Ecto neural progenitor cell (in vitro differentiated cells): ENCODE measurements around the gene MXD3.
"Not testable (repeated sequence)": the region's sequence is repeated elsewhere in the genome, so short reads cannot be mapped to it uniquely, and the experiment has no call there.

Experiments used
- DNase-seq: peaks from one replicate; pipeline ENCODE4 v3.0.0-alpha.2; 2018; ENCODE audit warnings: low spot score

Gene MXD3

DNA sequence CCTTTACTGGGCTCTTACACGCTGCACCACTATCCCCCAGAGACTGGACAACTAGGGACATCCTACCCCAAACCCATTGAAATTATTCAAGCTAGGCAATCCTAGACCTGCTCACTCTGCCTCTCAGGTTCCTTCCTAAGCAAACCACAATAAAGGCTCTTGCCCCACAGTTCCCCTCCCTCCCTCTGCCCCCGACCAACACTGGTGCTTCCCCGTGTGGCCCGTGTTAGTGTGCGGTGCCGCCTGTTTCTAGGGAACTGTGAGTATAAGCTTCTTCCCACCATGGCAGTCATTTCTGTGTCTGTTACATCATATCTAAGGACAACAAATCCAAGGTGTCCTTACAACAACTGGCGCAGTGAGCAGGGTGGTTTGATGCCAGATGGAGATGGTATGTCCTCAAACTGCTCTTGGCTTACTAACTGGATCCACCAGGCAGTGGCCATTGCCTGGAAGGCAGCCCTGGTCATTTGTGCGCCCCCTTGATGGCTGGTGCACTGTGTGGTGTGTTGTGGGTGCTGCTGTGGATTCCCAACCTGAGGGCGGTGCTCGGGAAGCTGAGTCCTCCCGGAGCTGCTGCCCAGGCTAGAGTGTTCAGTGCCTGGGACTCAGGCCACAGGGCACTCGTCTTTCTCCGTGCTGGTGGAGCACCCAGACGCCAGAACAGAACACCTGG, 8.4 kb upstream of the MXD3 start:
- no peak for DNase-seq

DNA sequence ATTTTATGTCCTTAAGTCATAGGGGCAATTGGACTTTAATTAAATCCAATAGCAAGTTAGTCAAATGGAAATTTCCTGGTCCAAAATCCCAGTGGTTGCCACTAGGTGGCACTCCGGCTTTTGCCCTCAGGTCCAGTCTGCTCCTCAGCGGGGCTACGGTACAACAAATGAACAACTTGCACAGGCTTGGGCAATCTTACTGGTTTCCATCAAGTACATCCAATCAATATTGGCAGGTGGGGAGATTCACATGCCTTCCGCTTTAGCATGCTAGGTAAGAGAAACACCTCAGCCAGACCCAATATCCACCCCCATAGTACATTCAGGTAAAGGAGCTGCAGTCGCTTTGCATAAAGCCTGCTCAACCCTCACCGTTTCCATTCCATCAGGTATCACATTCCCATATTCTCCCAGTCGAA, 6.3 kb upstream of the MXD3 start:
- DNase-seq: peak; percentile 72

DNA sequence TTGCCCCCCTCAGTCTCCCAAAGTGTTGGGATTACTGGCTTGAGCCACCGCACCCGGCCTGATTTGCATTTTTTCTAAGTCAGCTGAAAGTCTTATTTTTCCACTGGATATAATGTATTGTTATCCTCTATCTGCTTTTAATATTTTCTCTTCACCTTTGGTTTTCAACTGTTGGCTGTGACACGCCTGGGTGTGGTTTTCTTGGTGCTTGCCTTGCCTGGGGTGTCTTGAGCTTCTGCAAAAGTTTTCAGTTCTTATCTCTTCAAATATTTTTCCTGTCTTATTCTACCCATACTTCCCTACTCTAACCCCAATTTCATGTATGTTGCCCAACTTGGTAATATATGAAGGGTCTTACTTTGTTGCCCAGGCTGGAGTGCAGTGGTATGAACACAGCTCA, 4.3 kb upstream of the MXD3 start:
- no peak for DNase-seq

DNA sequence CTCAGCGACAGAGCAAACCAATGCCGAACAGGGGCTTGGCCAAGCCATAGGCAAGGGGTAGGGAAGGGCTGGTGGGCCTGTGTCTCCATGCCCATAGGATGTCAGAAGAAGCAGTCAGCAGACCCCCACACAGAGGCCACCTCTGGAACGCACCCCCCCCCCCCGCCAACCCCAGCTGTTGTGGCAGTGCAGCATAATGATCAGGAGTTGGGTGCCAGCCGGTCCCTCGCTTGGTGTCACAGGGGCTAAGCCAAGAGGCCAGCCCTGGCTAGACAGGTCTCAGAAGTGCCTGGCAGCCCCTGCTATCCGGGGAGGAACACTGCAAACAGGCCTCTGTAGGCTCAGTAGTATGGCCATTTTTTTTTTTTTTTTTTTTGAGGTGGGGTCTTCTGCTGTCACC, 3.7 kb upstream of the MXD3 start:
- no peak for DNase-seq

DNA sequence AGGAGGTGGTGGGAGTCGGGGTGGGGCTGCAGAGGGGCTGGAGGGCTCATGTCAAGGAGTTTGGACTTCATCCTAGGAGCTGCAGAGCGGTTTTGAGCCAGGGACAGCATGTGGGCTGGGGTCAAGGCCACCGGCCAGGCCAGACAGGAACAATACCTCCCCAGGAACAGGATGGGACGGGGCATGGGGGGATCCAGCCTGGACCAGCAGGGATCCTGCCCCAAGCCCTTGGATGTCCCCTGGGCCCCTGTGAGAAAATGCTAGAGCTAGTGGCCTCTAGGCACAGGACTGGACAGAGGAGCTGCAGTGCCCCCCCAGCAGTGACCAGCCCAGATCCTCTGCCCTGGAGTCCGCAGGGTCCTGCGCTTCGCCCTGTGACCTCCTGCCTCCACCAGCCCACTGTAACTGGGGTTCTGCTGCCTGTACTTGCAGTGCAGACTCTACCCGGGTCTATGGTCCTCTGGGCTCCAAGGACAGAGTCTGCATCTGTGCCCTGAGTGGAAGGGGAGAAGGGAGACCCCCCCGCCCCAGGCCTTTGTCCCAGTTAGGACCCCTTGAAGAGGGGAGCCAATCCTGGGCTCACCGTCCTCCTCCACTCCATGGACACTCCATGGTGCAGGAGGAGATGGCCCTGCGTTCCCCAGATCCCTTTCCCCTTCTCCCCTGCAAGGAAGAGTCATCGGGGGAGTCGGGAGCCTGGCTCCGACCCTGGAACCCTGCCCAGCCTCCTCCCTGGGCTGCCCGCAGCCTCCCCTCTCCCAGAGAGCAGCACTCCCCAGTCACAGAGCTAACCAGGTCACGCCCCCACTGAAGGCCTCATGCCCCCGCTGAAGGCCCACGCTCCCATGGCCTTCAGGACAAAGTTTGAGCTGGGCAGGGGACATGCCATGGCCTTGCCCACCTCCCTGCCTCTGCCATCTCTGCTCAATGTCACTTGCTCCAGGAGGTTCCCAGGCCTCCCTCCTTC, 3.0 kb upstream of the MXD3 start:
- DNase-seq: no peak

DNA sequence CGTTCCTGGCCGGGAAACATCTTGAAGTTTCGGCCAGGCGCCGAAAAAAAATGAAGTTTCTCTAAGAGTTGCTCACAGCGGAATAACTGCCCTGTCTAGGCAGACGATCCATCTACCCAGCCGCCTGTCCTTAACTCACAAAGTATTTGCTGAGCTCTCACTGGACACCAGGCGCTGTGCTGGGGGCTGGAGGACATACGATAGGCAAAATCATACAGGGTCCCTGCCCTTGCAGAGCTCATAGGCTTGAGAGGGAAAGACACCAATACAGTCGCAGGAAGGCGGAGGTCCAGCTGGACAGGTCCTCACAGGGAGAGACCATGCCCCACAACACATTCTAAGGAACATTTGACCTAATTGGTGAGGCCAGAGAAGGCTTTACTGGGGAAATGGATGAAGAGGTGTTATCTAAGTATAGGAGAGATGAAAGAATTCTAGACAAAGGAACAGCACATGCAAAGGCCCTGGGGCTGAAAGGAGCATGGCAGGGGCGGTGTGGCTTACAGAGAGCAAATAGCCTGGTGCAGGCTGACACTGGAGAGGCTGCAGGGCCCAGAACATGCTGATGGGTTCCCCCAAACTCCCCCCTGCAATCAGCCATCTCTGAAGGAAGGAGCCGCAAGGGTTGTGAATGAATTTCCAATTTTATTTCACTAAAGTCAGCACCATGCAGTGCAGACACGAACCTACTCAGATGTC, 2.0 kb upstream of the MXD3 start:
- DNase-seq: no peak

DNA sequence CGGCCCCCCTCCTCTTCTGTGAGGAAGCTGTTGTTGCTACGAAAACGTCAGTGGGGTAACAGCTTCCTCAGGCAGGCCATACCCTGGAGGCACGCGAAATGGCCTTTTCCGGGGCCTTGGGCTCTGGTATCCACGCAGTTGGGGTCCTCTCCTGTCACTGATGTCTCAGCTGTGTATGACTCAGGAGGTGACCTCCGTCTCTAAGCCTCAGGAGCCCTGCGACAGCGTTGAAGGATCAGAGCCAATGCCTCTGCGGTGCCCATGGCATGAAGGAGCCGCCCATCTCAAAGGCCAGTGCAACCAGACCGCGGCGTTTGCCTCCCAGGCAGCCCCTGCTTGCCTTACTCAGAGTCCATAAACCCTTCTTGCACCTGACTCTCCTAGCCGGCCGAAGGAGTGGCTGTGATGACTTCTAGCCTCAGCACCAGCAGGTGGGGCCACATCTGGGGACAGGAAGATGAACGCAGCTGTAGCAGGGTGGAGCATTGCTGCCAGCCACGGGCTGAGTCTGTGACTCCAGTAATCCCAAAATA, 1.0 kb upstream of the MXD3 start:
- DNase-seq: peak; percentile 78

DNA sequence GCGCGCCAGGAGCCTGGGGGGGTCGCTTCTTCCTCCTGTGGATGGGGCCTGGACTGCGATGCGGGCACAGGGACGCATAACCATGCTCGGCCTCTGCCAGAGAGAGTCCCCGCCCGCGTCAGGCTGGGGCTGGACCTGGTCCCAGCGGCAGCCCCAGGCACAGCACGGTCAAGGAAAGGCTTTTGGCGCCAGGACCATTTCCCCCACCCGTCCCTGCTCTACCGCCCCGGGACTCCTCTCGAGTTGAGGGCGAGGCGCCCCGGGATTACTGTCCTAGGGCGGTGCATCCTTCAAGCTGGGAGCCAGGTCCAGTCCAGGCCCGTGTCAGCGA, 341 bp downstream of the MXD3 start:
- DNase-seq: no peak

DNA sequence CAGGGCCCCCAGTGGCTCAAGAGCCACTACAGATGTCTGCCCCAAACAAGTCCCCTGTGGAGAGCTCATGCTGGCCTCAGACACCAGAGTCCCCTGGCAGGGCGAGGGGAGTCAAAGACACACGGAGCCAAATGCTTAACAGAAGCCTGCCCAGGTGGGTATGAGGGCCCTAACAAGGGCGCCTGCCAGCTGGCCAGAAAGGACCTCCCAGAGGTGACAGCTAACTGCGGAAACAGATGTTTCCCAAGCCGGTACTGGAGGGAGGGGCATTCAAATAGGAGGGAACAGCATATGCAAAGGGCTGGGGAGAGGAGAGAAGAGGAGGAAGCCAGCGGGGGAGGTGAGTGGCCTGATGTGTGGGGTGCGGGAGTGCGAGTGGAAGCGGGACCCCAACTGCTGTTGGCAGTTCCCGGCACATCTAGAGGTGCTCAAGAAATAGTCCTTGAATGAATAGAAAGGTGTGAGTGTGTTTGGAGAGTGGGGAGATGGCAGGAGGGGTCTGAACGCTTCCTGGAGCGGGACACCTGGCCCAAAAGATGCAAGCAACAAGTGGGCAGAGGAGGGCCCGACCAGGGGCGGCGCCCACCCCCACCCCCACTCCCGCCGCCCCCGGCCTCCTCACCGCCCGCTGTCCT, 824 bp downstream of the MXD3 start:
- DNase-seq: no peak

DNA sequence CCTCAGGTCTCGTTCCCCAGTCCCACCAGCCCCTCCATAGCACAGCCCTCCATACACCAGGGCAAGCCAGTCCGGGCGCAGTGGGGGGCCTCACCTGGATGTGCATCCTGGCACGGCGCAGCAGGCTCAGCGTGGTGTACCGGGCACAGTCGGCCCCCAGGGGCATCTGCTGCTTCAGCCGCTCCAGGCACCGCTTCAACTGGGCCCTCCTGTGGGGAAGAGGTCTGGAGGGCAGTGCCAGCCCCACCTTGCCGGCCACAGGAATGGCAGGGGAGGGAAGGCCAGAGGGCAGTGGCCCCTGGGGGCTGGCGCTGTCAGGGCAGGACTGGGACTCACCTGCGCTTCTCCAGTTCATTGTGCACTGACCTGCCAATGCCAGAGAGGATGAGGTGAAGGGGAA, 1.4 kb downstream of the MXD3 start:
- DNase-seq: no peak

DNA sequence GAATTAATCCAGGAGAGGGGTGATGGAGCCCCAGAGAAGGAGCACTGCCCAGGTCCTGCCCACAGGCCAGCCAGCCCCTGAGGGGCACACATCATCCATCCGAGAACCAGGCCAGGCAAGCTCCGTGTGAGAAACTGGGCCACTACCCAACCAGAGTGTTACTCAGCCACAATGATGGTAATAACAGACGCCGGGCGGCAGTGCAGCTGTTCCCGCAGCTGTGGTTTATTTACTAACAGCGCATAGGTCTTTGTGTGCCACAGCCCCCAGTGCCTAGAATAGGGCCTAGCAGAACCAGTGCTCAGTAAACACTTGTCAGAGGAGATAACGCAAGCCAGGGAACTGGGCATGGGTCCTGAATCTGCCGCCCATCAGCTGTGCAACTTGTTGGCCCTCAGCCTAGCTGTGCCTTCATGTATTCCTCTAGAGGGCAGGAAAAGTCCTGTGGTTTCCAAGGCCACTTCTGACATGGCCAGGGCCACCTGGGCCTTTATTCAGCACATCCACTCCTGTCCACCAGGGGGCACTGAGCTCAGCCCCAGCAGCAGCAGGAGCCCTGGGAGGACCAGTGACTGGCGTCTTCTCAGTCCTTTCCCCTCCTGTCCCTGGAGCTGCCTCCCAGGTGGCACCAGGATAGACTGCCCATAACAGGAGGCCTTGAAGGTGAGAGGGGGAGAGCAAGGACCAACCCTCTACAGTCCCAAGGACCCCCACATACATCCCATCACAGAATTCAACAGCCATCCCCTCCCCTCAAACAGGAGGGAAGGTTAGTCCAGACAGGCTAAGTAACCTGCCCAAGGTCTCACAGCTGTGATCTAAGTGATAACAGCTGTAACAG, 2.1 kb downstream of the MXD3 start:
- peak; percentile 82 for DNase-seq

DNA sequence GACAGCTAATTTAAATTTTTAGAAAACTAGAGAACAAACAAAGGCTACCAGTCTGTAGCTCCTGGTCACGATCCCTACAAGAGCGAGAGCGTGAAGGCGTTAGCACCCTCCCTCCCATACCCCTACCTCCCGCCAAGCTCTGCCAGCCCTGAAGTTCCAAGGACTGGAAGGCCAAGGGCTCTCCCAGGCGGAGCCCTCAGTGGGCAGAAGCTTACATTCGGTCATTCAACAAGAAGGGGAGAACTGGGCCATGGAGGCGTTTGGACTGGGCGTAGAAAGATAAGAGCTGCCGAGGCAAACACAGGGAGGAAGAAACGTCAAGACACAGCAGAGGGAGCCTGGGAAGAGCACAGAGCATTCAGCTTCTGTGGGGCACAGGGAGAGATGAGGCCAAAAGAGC, 3.0 kb downstream of the MXD3 start:
- no peak for DNase-seq

DNA sequence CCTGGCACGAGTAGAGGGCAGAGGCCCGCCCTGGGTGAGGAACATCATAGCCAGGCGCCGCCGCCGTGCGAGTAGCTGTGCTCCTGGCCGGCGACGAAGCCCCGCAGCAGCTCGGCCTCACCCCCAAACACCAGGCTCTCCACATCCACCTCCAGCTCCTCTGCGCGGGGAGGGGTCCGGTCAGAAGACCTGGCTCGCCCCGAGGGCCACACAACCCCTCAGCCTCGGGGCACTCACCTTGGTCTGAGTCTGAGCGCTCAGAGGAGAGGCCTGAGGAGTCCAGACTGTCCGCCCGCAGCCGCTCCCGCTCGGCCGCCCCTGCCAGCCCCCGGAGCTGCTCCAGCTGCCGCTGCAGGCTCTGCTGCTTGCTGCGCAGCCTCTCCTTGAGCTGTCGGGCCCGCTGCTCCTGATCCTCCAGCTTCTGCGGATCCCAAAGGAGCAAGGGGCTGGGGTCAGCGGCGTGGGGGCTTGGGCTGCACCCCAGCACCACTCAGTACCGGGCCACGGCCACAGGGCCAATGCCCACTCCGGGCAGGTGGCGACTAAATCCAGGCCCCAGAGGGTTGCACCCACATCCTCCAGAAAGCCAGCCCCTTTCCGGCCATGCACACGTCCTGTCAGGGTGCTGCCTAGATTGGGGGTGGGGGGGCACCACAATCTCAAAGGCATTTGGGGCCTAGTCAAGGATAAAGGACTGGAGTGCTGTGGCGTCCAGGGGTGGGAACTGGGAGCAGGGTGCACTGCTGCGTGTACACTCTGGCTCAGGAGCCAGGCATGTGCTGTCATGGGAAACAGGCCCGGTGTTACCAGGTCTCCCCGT, 3.9 kb downstream of the MXD3 start:
- DNase-seq: no peak

DNA sequence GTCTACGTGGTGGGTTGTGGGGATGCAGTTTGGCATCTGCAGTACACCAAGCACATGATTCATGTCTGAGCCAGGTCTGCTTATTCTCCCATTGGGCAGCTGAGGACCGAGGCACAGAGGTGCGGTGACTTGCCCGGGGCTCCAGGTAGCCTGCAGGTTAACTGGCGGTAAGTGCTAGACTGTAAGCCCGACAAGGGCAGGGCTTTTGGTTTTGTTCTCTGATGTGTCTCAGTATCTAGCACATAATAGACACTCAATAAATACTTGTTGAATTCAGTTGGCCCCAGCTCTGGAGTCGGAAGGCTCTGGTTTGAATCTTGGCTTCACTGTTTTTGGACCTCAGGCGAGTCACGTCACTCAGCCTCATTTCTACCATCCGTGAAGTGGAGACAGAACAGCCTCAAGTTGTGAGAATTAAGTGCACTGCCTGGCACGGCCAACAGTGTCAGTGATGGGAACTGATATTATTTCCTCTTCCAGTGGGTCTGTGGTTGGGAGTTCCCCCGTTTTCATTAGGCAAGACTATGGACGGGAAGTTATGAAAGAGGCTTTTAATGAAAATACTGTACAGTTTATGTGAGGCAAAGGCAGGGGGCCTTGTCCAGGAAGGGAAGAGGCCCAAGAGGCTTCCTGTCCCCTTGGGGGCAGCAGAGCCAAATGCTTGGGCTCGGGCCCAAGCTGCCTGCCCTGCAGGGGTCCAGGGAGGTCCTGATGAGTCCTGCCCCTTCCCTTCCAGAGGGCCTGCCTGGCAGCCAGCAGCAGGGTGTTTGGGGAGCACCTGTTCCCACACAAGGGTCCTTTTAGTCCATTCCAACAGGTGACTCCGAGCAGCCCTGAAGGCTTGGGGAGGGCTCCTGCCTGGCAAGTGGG, 4.8 kb downstream of the MXD3 start:
- DNase-seq: no peak

DNA sequence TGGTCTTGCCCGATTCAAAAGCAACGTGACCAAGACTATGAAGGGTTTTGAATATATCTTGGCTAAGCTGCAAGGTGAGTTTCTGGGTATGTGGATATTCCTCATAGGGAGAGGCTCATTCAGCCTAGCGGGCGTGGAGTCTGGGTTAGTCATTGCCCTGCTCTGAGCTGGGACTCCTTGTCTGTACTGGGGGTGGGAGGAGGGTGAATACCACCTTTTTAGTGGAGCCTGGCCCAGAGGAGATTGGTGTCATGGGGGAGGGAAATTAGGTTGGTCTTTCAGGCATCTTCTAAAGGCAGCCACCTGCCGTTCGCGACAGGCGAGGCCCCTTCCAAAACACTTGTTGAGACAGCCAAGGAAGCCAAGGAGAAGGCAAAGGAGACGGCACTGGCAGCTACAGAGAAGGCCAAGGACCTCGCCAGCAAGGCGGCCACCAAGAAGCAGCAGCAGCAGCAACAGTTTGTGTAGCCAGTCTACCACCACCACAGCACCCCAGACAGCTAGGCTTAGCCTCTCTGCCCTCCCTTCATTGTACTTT, 5.5 kb downstream of the MXD3 start:
- not testable (repeated sequence) for DNase-seq

DNA sequence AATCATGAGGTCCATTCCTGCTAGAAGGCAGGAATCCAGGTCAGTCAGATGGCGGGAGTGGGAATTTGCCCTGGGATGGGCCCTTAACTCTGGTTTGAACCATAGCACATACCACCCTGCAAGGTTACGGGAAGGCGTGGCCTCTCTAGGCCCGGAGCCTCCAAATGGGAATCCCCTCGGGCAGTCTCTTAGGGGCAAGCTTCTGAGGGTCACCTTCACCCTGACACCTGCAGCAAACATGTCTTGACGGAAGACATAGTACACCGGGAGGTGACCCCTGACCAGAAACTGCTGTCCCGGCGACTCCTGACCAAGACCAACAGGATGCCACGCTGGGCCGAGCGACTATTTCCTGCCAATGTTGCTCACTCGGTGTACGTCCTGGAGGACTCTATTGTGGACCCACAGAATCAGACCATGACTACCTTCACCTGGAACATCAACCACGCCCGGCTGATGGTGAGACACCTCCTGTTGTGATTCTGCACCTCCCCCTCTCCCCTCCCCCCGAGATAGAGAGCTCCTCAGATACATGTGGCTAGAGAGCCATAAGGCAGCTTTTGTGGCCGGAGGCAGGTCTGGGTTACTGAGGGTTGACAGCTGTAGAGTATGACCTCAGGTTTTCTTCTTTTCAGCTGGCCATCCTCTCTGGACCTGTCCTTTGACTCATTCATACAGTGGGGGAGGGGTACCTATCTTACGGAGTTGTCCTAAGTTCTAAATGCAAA, 7.1 kb downstream of the MXD3 start:
- DNase-seq: no peak

DNA sequence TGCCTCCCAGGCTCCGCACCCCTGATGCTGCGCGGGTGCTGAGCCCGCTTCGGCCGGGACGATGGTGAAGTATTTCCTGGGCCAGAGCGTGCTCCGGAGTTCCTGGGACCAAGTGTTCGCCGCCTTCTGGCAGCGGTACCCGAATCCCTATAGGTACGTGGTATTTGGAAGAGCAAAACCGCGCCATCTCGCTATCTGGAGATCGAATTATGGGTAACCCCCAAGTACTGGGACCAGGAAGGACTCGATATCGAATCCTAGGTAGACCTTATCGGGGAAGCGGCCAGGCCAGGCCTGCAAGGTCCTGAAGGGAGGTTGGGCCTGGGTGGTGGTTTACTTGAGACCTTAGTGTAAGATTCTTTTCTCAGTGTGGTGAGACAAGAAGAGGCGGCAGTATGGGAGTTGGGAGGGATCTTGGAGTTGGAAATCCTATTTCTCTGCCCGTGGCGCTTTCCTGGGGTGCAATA, 7.7 kb downstream of the MXD3 start:
- no peak for DNase-seq
